Stimulated activated CD4-positive, alpha-beta T cell treated with anti-CD3 and anti-CD28 coated beads, Interleukin-4, amount 100 ng/mL, for 48 hours (primary cell): ENCODE measurements around the gene LYRM2.
"Not testable (repeated sequence)": the region's sequence is repeated elsewhere in the genome, so short reads cannot be mapped to it uniquely, and the experiment has no call there.

ENCODE experiments used
- DNase-seq, 2 donors: peaks; one replicate each; pipeline ENCODE4 v3.0.0-alpha.2; 2020; ENCODE audit warnings: low read depth in 2 of 2

The LYRM2 gene

DNA sequence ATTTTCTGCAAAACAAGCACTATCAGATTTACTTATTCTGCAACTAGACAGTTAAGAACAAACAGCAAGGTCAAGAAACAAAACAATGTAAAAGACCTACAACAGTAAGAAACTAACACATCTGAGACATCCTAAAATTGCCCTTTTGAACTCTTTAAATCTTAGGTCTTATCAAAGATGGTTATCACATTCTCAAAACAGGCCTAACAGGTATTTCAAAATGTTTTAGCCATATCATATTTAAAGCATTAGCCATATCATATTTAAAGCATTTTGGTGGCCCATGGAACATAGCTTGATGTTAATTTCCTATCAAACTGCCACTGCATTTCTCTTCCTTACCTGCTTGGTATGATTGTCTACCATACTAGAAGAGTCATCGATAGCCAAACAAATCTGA lies 11.1 kb upstream of the LYRM2 start:
- DNase-seq = no peak

DNA sequence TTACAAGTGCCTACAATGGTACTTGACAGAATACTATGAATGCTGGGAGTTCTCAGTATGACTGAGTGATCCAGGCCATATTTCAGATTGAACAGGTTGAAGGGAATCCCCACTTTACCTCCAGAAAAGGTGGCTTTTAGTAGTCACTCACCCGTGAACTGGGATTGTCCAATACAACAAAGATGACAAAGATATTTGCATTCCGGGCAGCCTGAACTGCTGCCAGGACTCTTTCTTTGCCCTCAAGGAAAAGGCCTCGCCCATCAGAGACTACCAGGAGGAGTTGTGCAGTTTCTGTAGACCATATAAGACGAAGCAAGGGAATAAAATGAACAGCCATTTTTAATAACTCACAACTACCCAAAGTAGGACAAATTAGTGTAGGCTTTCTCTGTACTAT lies 6.3 kb upstream of the LYRM2 start:
- no peak for DNase-seq

DNA sequence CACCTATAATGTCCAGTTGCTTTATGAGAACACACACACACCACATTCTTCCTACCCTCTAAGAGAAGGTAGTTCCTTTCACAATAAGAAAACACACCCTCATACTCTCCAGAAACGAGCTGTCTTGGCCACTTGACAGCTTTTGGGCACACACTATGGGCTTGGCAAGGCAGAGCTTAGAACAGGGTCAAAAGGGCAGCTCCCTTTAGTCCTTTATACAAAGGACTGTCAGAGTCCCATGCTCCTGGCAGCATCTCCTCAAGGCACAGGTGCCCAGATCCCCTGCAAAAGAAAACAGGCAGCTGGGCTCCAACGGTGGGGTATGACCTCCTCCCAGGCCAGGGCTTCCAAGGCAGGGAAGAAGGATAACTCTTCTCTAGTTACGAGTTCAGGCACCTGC lies 4.9 kb upstream of the LYRM2 start:
- no peak for DNase-seq

DNA sequence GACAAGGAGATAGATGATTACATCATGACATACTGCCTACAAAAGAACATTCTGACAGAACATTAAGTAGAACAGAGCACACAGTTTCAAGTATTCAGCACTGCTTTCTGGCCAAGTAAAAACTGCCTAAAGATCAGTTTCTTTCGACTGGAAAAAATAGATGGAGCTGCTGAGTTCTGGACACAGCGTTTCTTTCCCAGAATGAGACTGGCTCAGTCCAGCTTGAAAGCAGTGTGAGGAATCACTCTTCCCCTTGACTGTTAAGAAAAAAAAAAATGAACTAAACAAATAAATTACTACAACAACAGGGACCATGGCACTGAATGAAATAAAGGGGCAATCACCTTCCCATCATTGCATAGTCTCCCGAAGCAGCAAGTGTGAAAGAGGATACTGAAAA lies 4.4 kb upstream of the LYRM2 start:
- no peak for DNase-seq

DNA sequence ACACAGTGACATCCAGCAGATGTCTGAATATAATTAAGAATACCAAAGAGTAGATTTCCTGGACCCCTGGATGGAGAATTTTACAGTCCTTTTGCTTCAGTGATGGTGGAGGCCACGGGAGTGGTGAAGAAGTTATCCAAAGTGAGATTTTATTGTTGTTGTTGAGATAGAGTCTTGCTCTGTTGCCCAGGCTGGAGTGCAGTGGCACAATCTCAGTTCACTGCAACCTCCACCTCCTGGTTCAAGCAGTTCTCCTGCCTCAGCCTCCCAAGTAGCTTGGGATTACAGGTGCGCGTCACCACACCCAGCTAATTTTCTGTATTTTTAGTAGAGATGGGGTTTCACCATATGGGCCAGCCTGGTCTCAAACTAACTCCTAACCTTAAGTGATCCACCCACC lies 3.0 kb upstream of the LYRM2 start:
- not testable (repeated sequence) for DNase-seq

DNA sequence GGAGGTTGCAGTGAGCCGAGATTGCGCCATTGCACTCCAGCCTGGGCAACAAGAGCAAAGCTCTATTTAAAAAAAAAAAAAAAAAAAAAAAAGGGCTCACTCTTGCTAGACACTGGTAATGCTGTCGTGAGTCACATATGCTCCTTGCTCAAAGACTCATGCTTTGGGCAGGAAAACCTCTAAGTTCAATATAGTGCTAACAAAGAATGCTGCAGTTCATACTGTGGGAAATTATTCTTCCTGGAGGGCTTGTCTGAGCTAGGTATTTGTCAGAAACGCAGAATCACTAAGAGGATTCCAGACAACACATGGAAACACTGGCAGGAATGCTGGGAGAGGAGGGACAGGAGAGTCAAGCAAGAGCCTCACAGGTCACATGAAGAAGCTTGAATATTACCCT lies 2.3 kb upstream of the LYRM2 start:
- no peak for DNase-seq

DNA sequence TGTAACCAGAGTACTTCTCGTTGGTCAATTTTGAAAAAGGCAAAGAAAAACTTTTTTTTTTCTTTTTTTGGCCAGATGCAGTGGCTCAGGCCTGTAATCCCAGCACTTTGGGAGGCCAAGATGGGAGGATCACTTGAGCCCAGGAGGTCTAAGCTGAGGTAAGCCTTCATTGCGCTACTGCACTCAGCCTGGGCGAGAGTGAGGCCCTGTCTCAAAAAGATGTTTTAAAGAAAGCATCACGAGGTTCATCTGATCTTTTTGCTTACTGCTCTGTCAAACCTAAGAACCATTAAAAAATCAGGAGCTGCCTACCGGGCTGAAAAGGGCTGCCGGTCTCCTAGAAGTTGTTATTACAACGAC lies 607 bp downstream of the LYRM2 start:
- DNase-seq = no peak

DNA sequence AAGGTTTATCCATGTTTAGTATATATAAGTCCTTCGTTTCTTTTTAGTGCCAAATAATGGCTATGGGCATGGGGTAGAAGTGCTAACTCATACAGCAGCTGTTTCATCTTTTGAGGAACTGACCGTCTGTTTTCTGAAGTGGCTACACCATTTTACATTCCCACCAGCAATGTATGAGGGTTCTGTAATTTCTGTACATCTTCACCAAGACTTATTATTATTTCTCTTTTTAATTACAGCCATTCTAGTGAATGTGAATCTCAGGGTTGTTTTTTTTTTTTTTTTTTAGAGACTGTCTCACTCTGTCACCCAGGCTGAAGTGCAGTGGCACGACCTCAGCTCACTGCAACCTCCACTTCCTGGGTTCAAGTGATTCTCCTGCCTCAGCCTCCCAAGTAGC lies 2.1 kb downstream of the LYRM2 start:
- not testable (repeated sequence) for DNase-seq

DNA sequence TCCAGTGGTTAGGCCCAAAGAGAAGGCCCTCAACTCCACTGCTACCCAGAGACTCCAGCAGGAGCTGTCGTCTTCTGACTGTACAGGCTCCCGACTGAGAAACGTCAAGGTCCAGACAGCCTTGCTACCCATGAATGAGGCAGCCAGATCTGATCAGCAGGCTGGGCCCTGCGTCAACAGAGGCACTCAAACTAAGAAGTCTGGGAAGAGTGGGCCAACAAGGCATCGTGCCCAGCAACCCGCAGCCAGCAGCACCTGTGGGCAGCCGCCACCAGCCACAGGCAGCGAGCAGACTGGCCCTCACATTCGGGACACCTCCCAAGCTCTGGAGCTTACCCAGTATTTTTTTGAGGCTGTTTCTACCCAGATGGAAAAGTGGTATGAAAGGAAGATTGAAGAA lies 8.1 kb downstream of the LYRM2 start:
- DNase-seq = no peak

DNA sequence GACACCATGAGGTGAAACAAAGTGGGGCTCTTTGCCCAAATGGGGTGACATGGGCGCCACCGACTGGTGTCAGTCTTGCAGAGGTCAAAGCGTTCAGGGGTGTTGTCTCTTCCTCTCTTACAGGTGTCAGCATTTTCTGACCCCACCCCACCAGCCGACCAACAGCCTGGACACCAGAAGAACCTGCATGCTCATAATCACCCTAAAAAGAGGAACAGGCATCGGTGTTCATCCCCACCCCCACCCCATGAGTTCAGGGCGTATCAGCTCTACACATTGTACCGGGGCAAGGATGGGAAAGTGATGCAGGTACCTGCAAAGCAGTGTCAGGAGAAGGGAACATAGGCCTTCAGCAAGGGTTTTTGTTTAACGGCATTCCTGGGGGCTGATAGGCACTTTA lies 14.8 kb downstream of the LYRM2 start:
- DNase-seq = no peak

DNA sequence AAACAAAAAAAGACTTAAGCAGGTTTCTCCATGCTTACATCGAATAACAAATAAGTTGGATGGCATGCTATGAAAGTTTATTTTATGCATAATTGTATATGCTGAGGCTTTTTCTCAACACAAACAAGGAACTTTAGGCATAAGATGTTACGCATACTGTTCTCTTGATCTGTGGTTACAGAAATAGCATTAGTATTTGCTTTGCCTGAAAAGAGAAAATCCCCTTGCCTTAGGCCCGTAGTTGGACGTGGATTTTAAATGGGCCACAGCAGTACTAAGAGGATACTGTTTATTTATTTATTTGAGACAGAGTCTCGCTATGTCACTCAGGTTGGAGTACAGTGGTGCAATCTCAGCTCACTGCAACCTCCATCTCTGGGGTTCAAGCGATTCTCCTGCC lies 19.0 kb downstream of the LYRM2 start:
- DNase-seq = no peak

DNA sequence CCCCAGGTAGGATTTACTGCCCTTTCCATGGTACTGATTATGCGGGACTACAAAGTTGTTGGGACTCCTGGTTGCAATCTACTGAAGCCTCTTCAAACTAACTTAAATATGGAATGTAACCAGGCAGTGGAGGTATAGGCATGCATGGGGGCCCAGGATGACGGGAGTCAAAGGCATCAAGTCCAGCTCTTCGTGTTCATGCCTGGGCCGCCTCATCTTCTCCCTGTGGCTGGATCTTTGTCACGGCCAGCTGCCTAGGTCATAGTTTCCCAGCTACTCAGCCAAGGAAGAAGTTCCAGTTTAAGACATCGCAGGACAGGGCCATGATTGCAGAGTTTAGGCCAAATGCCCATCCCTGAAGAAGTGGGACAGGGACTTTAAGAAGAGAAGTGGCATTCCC lies 20.5 kb downstream of the LYRM2 start:
- no peak for DNase-seq

DNA sequence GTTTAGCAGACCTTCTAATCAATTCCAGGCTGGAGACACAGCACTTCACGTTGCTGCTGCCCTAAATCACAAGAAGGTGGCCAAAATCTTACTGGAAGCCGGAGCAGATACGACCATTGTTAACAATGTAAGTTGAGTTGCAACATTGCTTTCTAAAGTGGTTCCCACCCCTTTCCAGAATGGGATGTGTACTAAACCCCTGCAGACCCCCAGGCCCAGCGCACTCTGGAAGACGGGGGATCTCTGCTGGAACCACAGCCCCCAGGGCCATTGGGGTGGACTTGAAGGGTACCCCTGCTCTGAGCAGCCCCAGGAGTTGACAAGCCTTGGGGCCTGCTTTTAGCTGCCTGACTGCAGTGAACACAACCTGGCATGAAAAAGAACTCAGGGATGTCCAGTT lies 22.0 kb downstream of the LYRM2 start:
- DNase-seq = no peak

DNA sequence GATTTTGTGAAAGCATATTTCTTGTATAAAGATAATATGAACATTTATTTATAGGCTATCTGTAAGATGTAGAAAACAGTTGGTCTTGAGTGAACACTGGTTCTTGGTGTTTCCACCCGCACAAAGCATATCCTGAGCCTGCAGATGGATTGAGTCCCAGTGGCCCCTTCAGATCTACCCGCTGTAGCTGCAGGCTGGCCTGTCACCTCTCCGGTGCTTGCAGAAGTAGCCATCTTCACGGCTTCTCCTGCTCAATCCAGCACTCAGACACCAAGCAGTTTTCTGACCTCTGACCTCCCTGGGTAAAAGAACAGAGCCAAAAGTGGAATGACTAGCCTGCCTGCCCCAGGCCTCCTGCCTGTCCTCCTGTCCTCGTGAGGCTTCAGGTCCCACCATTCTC lies 22.7 kb downstream of the LYRM2 start:
- no peak for DNase-seq

DNA sequence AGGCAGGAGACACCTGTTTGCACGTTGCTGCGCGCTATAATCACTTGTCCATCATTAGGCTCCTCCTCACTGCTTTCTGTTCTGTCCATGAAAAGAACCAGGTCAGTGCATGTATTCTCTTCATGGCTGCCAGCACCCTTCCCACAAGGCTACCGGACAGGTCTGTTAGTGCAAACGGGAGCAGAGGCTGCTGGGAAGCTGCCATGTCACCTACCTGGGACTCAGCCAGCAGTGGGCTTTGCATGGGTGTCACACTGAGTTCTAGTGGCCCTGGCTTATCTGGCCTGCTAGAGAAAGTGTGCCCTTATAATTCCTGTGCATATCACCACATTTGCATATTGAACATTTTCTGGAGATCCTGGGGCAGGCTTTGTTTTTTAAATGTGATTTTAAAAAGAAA lies 24.8 kb downstream of the LYRM2 start:
- DNase-seq = no peak

DNA sequence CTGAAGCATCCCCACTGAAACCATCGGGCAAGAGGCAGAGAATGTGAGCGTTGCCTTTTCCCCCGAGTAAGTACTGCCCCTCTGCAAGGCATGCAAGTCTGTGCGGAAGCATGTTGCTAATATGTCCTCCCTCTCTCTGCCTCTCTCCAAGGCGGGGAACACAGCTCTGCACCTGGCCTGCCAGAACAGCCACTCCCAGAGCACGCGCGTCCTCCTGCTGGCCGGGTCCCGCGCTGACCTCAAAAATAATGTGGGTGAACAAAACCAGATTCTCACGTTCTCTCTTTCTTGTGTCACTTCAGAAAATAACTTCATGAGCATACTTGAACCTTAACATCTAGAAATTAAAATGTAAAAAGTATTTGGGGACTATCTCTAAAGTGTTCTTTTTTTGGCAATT lies 26.4 kb downstream of the LYRM2 start:
- no peak for DNase-seq

DNA sequence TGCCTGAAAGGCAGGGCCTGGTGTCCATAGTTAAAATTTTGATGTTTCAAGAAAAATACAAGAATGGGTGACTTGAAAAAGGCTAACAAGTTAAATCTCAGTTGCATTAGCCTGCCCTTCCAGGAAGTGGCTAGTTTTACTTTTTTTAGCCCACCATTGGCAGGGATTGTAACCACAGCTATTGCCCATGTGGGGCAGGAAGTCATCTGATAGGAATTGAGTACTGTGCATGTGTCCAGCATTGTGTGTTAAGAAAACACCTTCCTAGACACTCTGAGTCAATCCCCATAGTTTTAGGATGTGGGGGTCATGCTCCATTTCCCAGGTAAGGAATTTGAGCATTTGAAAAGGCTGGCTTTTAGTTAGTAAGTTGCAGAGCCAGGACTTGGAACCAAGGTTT lies 26.9 kb downstream of the LYRM2 start:
- no peak for DNase-seq

DNA sequence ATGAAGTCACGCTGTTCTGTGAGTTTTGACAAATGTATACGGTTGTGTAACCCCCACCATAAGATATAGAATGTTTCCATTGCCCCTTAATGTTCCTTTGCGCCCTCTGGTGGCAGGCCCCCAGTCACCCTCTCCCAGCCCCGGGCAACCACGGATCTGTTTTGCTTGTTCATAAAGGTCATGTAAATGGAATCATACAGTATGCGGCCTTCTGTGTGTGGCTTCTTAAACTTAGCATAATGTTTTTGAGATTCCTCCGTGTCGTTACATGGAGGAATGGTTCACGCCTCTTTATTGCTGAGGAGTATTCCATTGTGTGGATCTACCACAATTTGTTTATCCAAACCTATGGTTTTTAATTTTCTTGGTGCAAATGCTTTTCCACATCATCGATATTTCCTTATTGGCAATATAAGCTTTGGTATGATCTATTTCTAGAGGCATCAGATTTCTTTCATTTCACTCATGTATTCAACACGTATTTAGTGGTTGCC lies 28.4 kb downstream of the LYRM2 start:
- peak; percentile 69 to 80 for DNase-seq

DNA sequence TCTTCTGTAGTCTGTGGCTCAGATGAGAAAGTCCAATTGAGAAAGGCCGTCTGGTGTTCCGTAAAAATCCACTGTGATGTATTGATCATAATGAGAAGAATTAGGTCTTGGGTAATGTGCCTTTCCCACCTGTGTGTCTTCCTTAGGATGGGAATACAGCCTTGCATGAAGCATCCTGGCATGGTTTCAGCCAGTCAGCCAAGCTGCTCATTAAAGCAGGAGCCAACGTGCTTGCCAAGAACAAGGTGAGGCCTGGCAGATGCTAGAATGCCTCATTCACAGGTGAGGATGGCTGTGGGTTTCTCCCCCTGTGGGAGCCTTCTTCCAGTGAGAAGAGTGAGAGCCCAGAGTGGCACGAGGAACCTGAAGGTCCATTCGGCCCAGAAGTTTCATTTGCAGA lies 32.7 kb downstream of the LYRM2 start:
- DNase-seq = no peak

DNA sequence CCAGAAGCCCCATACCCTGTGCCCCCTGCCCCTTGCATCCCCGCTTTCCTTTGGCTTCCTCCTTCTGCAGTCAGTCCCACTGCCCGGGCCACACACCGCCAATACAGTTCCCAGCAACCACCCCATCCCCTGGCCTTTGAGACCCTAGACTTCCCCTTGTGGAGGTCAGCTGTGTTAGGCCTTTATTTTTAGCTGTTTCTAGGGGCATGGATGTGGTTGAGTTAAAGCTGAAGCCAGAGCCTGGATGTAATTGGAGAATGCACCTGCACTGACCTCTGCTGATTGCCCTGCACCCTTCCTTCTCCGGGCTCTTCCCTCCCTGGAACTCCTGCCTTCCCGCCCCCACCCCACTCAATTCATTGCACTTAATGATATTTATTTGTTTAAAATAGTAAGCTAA lies 33.9 kb downstream of the LYRM2 start:
- DNase-seq = no peak

DNA sequence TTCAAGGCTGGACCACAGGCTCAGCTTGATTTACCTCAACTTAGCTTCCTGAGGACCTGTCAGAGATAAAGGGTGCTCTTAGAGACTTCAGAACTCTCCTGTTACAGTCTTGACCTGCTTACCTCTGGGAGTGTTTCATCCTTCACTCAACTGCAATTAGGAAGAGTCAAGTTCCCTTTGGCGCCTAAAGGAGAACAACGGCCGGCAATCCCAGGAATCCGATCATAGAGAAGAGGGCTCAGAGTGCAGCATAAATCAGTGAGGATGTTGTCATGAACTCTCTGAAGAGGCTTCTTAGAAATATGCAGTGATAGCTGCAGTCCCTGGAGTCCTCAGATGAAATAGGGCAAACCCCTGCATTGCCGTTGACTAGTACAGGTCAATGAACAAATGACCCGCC lies 36.4 kb downstream of the LYRM2 start:
- DNase-seq = no peak

DNA sequence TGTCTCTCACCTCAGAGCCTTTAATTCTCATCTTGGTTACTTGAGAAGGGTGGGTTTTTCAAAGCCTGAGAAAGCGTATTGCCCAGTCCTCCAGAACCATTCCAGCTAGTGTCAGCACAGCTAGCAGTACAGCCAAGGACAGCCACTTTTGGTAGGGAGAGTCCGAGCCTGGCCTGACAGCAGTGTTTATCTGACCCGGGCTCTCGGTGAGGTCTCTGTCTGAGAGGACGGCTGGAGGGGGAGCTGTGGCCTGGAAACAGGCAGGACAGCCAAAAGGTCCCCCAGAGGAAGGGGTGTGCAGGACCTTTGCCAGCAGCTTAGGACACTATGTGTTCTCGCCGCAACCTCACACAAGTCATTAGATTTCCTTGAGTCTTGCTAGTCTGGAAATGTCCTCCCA lies 38.8 kb downstream of the LYRM2 start:
- no peak for DNase-seq

DNA sequence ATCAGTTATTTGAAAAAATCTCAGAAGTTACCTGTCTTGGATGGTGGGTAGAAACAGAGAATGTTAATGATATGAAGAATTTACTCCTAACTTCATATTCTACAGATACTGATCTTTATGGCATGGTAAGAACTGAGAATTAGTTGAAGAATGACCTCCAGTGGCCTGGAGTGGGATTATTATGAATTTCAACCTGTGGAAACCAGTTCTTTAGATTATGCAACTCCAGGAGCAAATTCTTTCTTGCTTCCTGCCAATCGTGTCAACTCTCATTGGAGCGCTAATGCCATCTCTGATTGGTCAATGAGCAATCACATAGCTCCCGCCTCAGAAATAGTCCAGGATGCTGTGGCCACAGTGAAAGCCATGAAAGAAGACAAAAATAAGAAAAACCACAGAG lies 40.6 kb downstream of the LYRM2 start:
- DNase-seq = no peak

DNA sequence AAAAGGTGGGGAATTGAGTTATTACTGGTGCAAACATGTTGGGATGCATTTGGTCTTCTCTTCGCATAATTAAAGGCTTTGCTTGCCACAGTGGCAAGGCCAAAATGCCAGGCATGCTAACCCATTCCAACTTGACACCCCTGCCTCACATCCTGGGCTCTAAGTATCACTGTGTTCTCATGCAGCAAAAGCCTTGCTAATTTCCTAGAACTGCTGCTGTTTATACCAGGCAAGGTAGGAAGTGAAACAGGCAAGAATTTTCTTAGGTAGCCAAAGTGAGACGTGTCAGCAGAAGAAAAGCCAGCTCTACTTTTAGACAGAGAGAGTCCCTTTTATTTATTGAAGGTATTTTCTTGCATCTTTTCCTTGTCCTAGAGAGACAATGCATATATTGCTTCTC lies 41.2 kb downstream of the LYRM2 start:
- no peak for DNase-seq

DNA sequence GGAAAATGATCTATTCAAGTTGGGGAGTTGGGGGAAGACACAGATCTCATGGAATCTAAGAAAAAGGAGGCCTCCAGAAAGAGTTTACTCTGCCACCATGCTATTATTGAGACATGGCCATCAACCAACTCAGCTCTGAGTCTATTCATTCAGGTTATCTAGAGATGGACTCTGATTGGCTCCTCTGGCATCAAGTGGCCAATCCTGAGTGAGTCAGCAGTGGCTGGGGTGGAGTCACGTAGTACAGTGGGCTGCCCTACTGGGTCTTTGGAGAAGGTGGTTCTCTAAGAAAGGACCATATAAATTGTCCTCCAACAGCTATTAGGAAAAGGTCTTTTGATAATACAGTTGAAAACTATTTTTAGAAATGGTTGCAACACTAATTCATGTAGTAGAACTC lies 42.1 kb downstream of the LYRM2 start:
- DNase-seq = no peak
